DMS153 (cell line): ENCODE measurements around the gene RAB5A.
"Not testable (repeated sequence)": the region's sequence is repeated elsewhere in the genome, so short reads cannot be mapped to it uniquely, and the experiment has no call there.

Source experiments
- DNase-seq: peaks from one replicate; lab custom pipeline; 2025; lab: John Stamatoyannopoulos, UW

RAB5A gene

GRCh38 chr3:19948226-19948591 is 1.3 kb downstream of the RAB5A start:
- no peak for DNase-seq

DNA sequence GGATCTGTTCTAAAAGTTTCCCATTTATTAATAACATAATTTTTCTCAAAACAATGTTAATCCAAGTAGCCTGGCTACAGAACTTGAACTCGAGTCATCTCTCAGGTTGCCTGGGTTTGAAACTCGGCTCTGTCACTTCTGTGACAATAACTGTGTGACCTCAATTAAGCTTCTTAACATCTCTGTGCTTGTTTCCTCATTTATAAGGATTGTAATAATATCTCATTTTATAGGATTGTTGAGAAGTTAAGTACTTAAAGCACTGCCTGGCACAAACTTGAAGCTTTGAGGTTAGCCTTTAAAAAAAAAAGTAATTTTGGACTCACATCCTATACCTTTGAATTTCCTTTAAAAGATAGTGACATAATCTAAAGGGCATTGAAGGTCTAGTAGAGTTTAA is 3.4 kb downstream of the RAB5A start:
- no peak for DNase-seq

- no peak for DNase-seq
These were observed 7.8 kb downstream of the RAB5A start for GRCh38 chr3:19954676-19955075.

DNA sequence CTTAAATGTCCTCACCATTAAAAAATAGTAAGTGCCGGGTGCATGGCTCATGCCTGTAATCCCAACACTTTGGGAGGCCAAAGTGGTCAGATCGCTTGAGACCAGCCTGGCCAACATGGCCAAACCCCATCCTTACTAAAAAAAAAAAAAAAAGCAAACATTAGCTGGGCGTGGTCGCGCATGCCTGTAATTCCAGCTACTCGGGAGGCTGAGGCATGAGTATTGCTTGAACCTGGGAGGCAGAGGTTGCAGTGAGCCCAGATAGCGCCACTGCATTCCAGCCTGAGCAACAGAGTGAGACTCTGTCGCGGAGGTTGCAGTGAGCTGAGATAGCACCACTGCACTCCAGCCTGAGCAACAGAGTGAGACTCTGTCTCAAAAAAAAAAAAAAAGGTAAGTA is 10.5 kb downstream of the RAB5A start:
- not testable (repeated sequence) for DNase-seq

DNA sequence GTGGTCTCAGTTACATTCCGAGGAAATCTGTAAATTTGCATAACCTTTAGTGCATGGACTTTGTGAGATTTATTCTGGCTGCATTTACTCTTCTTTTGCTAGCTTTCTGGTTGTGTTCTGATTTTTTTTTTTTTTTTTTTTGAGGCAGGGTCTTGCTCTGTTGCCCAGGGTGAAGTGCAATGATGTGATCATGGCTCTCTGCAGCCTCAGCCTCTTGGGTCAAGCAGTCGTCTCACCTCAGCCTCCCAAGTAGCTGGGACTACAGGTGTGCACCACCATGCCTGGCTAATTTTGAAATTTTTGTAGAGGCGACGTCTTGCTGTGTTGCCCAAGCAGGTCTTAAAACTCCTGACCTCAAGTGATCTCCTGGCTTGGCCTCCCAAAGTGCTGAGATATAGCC is 12.6 kb downstream of the RAB5A start:
- no peak for DNase-seq

DNA sequence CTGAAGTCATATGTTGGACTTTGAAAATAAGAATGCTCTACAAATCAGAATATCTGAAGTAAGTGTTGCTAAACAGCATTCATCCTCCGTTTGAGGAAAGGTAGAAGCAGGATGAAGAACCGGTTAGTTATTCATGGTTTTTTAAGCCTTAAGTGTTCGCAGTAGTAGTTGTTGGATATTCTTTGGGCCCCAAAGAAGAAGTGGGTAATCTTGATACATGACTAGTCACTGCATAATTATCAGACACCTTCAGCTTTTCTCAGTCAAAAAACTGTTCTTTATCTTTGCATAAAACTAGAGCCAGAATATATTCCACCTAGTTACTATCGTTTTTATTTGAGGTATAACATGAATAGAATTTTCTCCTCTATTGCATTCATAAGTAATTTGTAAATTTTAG is 13.8 kb downstream of the RAB5A start:
- DNase-seq = no peak

DNA sequence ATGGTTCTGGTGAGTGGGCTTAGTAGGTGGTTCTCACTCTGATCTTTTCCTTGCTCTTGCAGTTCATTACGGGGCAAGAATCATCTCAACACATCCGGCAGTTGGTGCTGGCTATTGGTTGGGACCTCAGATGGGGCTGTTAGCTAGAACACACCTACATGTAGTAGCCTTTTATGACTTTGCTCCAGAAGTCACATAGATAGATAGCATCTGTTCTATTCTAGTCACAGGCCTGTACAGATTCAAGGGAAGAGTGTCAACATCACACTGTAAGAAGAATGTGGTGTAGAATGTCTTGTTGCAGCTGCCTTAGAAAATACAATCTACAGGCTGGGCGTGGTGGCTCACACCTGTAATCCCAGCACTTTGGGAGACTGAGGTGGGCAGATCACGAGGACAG is 15.1 kb downstream of the RAB5A start:
- DNase-seq = no peak

- DNase-seq = no peak
These were observed 20.3 kb downstream of the RAB5A start for GRCh38 chr3:19967208-19967607.

- no peak for DNase-seq
These were observed 20.9 kb downstream of the RAB5A start for GRCh38 chr3:19967812-19968211.

DNA sequence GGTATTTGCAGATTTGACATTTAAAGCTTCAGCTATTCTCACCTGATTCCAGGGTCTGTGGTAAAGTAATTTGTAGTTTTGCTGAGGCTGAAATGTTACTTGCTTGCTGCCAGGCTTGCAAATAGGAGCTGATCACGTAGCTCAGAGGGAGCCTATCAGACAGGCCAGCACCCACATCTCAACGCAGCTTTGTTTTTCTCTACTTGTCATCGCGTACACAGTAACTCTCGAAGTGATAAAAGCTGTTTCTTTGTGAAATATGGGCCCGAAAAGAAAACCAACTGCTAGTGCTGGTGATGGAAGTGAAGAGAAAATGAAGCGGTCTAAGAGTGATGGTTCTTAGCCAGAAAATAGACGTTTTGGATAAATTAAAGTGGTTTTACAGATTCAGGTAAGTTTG is 23.4 kb downstream of the RAB5A start:
- DNase-seq = no peak

- no peak for DNase-seq
These were observed 25.2 kb downstream of the RAB5A start for GRCh38 chr3:19972054-19972453.

- DNase-seq = not testable (repeated sequence)
These were observed 42.0 kb downstream of the RAB5A start for GRCh38 chr3:19988904-19989303.

GRCh38 chr3:19994796-19995195 is 47.9 kb downstream of the RAB5A start:
- no peak for DNase-seq

GRCh38 chr3:19997502-19997901 is 50.6 kb downstream of the RAB5A start:
- no peak for DNase-seq

DNA sequence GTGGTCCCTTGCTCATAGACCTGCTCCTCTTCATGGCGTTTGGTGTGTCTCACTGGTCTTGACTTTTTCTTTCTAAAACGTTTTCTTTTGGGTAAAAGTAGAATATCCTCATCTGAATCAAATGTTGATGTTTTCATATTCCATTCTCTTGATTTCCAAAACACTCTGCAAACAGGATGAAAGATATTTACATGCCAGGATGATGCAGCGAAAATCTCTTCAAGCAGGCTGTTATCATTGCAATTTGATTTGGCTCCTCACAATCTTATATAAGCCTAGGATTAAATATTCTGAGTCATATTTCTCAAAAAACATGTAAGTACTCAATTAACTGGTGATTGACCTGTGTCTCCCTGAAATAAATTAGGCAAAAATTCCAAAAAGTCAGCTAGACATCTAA is 55.0 kb downstream of the RAB5A start:
- DNase-seq = no peak

GRCh38 chr3:20007960-20008359 is 61.1 kb downstream of the RAB5A start:
- DNase-seq = no peak

DNA sequence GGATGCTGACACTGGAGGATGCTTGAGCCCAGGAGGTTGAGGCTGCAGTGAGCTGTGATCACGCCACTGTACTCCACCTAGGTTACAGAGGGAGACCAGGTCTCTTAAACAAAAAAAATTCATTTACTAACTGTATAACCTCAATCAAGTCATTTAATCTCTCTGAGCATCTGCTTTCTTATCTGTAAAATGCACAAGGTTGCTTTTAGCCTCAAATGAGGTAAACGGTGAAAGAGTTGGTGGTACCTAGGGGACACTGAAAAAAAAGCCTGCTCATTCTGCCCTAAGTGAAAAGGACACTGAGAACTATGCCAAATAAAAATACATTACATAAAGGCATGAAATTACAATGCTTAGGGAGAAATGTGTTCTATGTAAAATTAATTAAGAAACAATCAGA is 61.7 kb downstream of the RAB5A start:
- DNase-seq = no peak

- no peak for DNase-seq
These were observed 65.3 kb downstream of the RAB5A start, which contains the start of gene PP2D1 for GRCh38 chr3:20012164-20012563. Gene PP2D1 (minus strand): TSS chr3:20012264. CDS start chr3:20012072, 192 bp downstream.

DNA sequence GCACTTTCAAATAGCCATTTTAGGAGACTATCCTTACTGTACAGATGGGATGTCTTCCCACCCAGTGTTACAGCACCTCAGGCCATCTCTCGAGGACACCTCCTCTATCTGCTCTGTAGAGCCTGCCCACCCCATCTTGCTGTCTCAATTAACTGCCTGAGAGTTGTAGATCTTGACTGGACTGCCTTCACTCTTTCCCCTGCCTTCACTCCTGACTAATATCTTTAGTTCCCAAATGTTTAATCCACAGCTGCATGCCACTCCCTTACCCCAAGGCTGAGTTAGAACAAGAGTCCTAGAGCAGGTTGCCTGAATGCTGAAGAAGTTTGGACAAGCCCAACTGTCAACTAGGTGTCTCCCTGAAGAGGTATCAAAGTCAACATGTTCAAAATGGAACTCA is 66.5 kb downstream of the RAB5A start:
- DNase-seq = no peak

DNA sequence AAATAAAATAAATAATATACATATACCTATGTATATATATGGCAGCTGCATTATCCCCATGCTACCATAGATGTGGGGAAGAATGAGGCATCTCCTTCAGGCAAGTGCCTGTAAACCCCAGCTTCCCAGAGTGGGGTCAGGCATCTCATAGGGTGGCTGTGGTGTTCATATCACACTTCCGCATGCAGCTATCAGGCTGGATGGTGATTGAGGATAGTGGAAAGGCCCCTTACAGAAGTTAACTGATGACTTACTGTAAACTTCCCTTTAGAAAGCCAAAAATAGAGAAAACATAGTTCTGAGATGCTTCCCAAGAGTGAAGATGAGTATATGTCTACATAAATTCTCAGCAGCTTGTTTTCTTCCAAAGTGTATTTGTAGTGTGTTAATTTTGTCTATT is 68.6 kb downstream of the RAB5A start:
- DNase-seq = no peak

DNA sequence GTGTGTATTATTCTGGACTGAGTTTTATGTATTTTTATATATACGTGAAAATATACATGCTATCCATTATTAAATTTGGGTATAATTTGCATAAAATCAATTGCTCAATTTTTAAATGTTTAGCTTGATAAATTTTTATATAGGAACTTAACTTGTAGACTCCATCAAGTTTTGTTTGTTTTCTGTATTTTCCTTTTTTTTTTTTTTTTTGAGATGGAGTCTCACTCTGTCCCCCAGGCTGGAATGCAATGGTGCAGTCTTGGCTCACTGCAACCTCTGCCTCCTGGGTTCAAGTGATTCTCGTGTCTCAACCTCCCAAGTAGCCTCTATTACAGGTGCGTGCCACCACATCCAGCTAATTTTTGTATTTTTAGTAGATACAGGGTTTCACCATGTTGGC is 69.2 kb downstream of the RAB5A start:
- DNase-seq = not testable (repeated sequence)

DNA sequence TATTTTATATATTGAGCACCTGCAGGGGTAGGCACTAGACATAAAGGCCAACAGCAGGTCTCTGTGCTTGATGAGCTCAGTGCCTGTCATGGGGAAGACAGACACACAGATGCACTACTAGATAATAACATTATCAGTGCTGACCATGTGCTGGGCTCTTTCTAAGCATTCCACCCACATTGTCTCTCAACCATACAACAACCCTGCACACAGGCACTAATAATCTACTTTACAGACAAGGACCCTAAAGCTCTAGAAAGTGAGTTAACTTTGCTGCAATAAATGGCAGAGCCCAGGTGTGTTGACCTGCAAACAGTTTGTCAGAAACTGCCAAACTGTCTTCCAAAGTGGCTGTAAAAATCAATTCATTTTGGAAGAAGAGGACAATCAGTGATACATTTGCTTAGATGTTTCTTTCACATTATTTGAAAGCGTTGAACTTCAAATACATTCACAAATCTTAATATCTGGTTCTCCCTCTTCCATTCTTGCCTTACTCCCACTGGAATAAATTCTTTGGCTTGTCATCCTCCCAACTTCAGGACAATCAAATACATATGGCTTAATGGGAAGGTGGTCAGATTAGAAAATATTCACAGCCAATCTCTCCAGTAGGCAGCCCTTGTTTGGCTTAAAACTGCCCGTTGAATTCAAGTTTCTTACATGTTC is 76.2 kb downstream of the RAB5A start:
- no peak for DNase-seq

DNA sequence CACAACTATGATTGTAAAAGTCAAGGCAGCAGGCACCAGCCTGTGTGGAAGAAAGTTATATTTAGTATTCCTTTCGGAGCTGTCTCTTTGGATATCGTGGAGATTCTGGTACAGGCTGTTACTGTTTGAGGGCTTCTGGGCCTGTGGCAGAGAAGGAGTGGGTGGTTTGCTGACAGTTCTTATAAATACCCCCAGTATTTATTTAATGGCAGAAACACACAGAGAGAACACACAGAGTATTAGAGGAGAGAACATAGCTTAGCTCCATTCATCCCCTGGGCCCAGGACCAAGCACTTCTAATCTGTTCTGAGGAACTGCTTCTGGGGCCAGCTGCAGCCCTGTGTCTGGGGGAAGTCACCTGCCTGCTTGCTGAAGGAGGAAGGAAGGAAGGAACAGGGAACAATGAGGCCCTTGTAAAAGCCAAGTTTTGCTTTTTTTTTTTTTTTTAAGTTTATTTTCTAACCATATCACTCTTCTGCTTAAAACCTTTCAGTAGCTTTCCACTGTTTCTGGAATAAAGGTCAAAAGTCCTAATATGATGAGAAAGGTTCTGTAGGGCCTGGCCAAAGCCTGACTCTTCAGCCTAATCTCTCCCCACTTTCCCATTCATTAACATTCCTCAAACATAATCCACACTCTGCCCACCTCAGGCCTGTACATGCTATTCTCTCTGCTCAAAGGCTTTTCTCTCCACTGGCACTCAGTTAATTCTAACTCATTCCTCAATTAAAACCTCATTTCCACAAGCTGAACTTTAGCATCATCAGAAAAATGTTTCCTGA is 76.9 kb downstream of the RAB5A start:
- no peak for DNase-seq

GRCh38 chr3:20027136-20027535 is 80.2 kb downstream of the RAB5A start:
- DNase-seq = no peak
